GM18511 (cell line): ENCODE results near the gene ST3GAL5.

Experiments
- ATAC-seq: cut with Tn5 transposase; IDR thresholded peaks from one replicate; pipeline ENCODE4 v1.9.1; 2021; ENCODE audit warnings: mild to moderate bottlenecking, moderate library complexity; ENCODE audit not compliant: unreplicated experiment

The ST3GAL5 gene

GRCh38 chr2:85811180-85812093, 77.4 kb downstream of the ST3GAL5 start:
- no peak for ATAC-seq

- ATAC-seq = no peak
Observed at GRCh38 chr2:85810371-85811179, 78.2 kb downstream of the ST3GAL5 start.

GRCh38 chr2:85807756-85808155, 81.0 kb downstream of the ST3GAL5 start:
- no peak for ATAC-seq

GRCh38 chr2:85806358-85807118, 82.3 kb downstream of the ST3GAL5 start:
- no peak for ATAC-seq

- no peak for ATAC-seq
Observed at GRCh38 chr2:85804583-85804982, 84.2 kb downstream of the ST3GAL5 start.

GRCh38 chr2:85803704-85804425, 84.9 kb downstream of the ST3GAL5 start:
- ATAC-seq = no peak

- ATAC-seq = no peak
Observed at GRCh38 chr2:85802354-85803103, 86.3 kb downstream of the ST3GAL5 start.

- no peak for ATAC-seq
Observed at GRCh38 chr2:85801871-85802270, 86.9 kb downstream of the ST3GAL5 start.

- ATAC-seq = no peak
Observed at GRCh38 chr2:85800586-85800985, 88.2 kb downstream of the ST3GAL5 start.

- no peak for ATAC-seq
Observed at GRCh38 chr2:85799215-85799956, 89.4 kb downstream of the ST3GAL5 start.

- ATAC-seq = no peak
Observed at GRCh38 chr2:85797921-85798320, 90.9 kb downstream of the ST3GAL5 start.

- no peak for ATAC-seq
Observed at GRCh38 chr2:85797263-85797660, 91.5 kb downstream of the ST3GAL5 start.

GRCh38 chr2:85796341-85797262, 92.2 kb downstream of the ST3GAL5 start:
- no peak for ATAC-seq

GRCh38 chr2:85796046-85796340, 92.8 kb downstream of the ST3GAL5 start:
- ATAC-seq = no peak

GRCh38 chr2:85795331-85796045, 93.3 kb downstream of the ST3GAL5 start:
- ATAC-seq = no peak

GRCh38 chr2:85794491-85795121, 94.2 kb downstream of the ST3GAL5 start:
- no peak for ATAC-seq

GRCh38 chr2:85794038-85794441, 94.8 kb downstream of the ST3GAL5 start:
- no peak for ATAC-seq
